HepG2 (cell line): ENCODE results near the gene AGRN. TPM values are rescaled to one million over a fixed set of nuclear protein-coding genes. Genes with fewer than 3 reads are reported as not detected.
"Not testable (repeated sequence)": the region's sequence is repeated elsewhere in the genome, so short reads cannot be mapped to it uniquely, and the experiment has no call there.

Experiments
- ATAC-seq: fragments of 200-7000 bp; cut with Tn5 transposase; 3 replicates; pipeline ENCODE4 v1.9.1; 2020; ENCODE audit warnings: mild to moderate bottlenecking, moderate library complexity
- BruUV-seq: library from RNA; stranded (reverse); fragments of 400-500 nt; replicated peaks from 2 replicates; lab custom pipeline; 2021; lab: Mats Ljungman, UMichigan
- CTCF ChIA-PET: fragments of 300-600 bp; formaldehyde crosslinking; extraction: SDS; loops from one replicate; lab custom pipeline; 2021; ENCODE audit warnings: low total read pairs, inconsistent platforms, low intra/inter-chr PET ratio; lab: Yijun Ruan, JAX
- POLR2A ChIA-PET: fragments of 350-600 bp; sonication (Branson Sonifier 250); formaldehyde crosslinking; loops from one replicate; lab custom pipeline; 2020; ENCODE audit warnings: antibody characterized with exemption, inconsistent platforms; lab: Yijun Ruan, JAX
- DNase-seq: peaks from one replicate; pipeline ENCODE4 v3.0.0-alpha.2; 2015; ENCODE audit warnings: low spot score
- FAIRE-seq: peaks from 3 replicates; lab custom pipeline; 2011; peaks lifted over from hg19 to GRCh38; lab: Jason Lieb, UNC
- H2AFZ ChIP-seq: one replicate; pipeline ENCODE4 v1.6.1; 2011; ENCODE audit warnings: low read length, inconsistent platforms
- H3K27ac ChIP-seq: fragments of 300-600 bp; 3 replicates; pipeline ENCODE4 v1.8.0; 2011; ENCODE audit warnings: mixed run types, mild to moderate bottlenecking, mixed read lengths, low read length, inconsistent platforms; ENCODE audit not compliant: insufficient read depth; ENCODE audit errors: extremely low read length
- H3K27me3 ChIP-seq, 2 experiments: fragments of 200-600 bp in 1 of 2; 2 replicates in 1 of 2; 3 replicates in 1 of 2; pipeline versions ENCODE4 v1.6.0 to v1.8.0; 2011; ENCODE audit warnings: low read length in 2 of 2, mild to moderate bottlenecking in 2 of 2, moderate library complexity in 2 of 2, inconsistent platforms in 1 of 2; ENCODE audit not compliant: insufficient read depth in 2 of 2, control insufficient read depth in 1 of 2
- H3K36me3 ChIP-seq, 2 experiments: fragments of 200-600 bp in 1 of 2; replicated peaks in 1 of 2; 2 replicates in 1 of 2; 3 replicates in 1 of 2; pipeline versions ENCODE4 v1.5.1 to v1.8.0; 2011; ENCODE audit warnings: low read length in 2 of 2, inconsistent platforms in 1 of 2; ENCODE audit not compliant: insufficient read depth in 2 of 2, control insufficient read depth in 1 of 2
- H3K4me1 ChIP-seq: 2 replicates; pipeline ENCODE4 v1.5.1; 2012; ENCODE audit warnings: low read length, inconsistent platforms; ENCODE audit not compliant: insufficient read depth
- H3K4me2 ChIP-seq: 2 replicates; pipeline ENCODE4 v1.6.0; 2011; ENCODE audit warnings: low read depth, low read length, inconsistent platforms
- H3K4me3 ChIP-seq, 3 experiments: fragments of 200-600 bp in 1 of 3; sonication (generic), shearing (Covaris generic) in 1 of 3; replicated peaks in 1 of 3; 2 replicates each; pipeline ENCODE4 v1.5.1; 2011 to 2016; ENCODE audit warnings: low read length in 3 of 3, inconsistent platforms in 2 of 3, low read depth in 2 of 3, mild to moderate bottlenecking in 2 of 3, control low read depth in 1 of 3, mixed read lengths in 1 of 3; ENCODE audit not compliant: insufficient read depth in 1 of 3
- H3K79me2 ChIP-seq: one replicate; pipeline ENCODE4 v1.6.1; 2011; ENCODE audit warnings: low read length, inconsistent platforms; ENCODE audit not compliant: insufficient read depth
- H3K9ac ChIP-seq: 2 replicates; pipeline ENCODE4 v1.6.0; 2011; ENCODE audit warnings: mild to moderate bottlenecking, low read depth, low read length, inconsistent platforms; ENCODE audit not compliant: insufficient read depth
- H3K9me3 ChIP-seq: 2 replicates; pipeline ENCODE4 v1.5.1; 2012; ENCODE audit warnings: mild to moderate bottlenecking, low read length
- H4K20me1 ChIP-seq: 2 replicates; pipeline ENCODE4 v1.6.0; 2011; ENCODE audit warnings: inconsistent platforms, mild to moderate bottlenecking, low read length, moderate library complexity; ENCODE audit not compliant: insufficient read depth
- KDM3A ChIP-seq: IDR thresholded peaks from 2 replicates; pipeline ENCODE4 v1.6.1; 2018; ENCODE audit warnings: low read depth, missing compliant biosample characterization
- NCOA2 ChIP-seq: sonication (generic); formaldehyde crosslinking; IDR thresholded peaks from 2 replicates; pipeline ENCODE4 v1.8.0; 2022; ENCODE audit warnings: inconsistent platforms
- ZNF878 ChIP-seq: sonication (generic); formaldehyde crosslinking; IDR thresholded peaks from 2 replicates; pipeline ENCODE4 v1.8.1; 2023; ENCODE audit warnings: mild to moderate bottlenecking, missing genetic modification reagents, moderate library complexity
- ZSCAN21 ChIP-seq: sonication (generic); formaldehyde crosslinking; IDR thresholded peaks from 2 replicates; pipeline ENCODE4 v1.8.0; 2022; ENCODE audit warnings: mild to moderate bottlenecking, missing genetic modification reagents, moderate library complexity, borderline replicate concordance
- WGBS: methylation state at CpG from one replicate; pipeline ENCODE4 v1.1.6; 2017; ENCODE audit warnings: low lambda C conversion rate; 5-methylcytosine and 5-hydroxymethylcytosine counted together
- in situ Hi-C: cut with HindIII; loops from 2 replicates; pipeline ENCODE4 v1.10.0; 2017; ENCODE audit warnings: low pct_unique_long_range_greater_than_20kb; ENCODE audit not compliant: extremely low pct_ligation_motif_present
- intact Hi-C: fragments of 100-400 bp; cut with micrococcal nuclease; formaldehyde crosslinking; loops from one replicate; pipeline ENCODE4 v1.10.0; 2022; ENCODE audit not compliant: unreplicated experiment
- polyA plus RNA-seq, 8 experiments: library from polyadenylated mRNA; depleted of rRNA in 3 of 8; stranded (reverse) in 7 of 8; unstranded in 1 of 8; fragments of >200 nt; fragmentation: Illumina TruSeq in 4 of 8; extraction: Trizol in 4 of 8; gene quantifications; 2 replicates each; pipeline versions ENCODE4 v1.2.1 to v1.2.3, GENCODE V29; 2011 to 2016; ENCODE audit warnings: low read depth in 4 of 8, missing spikeins in 1 of 8, mixed read lengths in 1 of 8; ENCODE audit not compliant: insufficient read depth in 1 of 8
- total RNA-seq, 5 experiments: library from RNA; depleted of rRNA; stranded (reverse); fragments of >200 nt; fragmentation: Illumina TruSeq; extraction: Trizol; gene quantifications; 2 replicates each; pipeline ENCODE4 v1.2.3, GENCODE V29; 2016; ENCODE audit warnings: low read depth in 1 of 5
- TF ChIP-seq, protein P1 (sequence below): IDR thresholded peaks from 2 replicates; pipeline ENCODE4 v1.6.1; 2016; ENCODE audit warnings: missing genetic modification reagents, missing compliant biosample characterization

AGRN gene
- total and polyA plus RNA-seq, 2 of the 13 experiments (the other 11 are each of a cell fraction or from before 2014, with no cell fraction given): 29.8 to 65.2 TPM

DNA sequence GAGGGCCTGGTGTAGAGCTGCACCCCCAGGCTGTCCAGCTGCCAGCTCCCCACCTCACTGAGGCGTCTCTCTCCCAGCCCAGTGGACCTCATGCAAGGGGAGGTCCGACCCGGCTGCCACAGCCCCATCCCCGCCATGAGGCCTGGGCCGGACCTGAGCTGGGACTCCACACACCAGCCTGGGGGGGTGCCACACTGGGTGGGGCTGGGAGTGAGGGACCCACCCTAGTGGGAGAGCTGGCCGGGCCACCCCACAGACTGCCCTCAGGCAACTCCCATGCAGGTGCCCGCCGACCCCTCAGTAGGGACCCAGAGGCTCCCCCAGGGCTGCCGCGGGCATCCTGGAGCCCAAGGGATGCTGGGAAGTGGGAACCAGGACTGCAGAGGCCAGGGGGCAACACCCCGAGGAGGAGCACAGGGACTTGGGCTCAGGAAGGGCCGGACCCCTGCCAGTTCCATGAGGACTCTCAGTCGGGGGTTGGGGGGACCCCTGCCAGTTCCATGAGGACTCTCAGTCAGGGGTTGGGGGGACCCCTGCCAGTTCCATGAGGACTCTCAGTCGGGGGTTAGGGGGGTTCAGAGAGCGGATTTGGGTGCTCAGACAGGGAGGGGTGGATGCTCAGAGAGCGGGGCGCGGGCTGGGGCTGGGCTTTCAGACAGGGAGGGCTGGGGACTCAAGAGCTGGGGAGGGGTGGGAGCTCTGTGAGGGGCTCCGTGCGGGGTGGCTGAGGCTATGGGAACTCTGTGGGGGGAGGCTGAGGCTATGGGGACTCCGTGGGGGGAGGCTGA, 55.4 kb downstream of the AGRN start (continued):
- no peak for TF ChIP-seq ZNF878 (CRISPR knock-in tag)
- no peak for TF ChIP-seq NCOA2 (CRISPR knock-in tag)
- TF ChIP-seq, protein P1, sequence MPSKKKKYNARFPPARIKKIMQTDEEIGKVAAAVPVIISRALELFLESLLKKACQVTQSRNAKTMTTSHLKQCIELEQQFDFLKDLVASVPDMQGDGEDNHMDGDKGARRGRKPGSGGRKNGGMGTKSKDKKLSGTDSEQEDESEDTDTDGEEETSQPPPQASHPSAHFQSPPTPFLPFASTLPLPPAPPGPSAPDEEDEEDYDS (CRISPR knock-in tag): no peak
- TF ChIP-seq KDM3A (CRISPR knock-in tag): no peak
- no peak for TF ChIP-seq ZSCAN21 (CRISPR knock-in tag)

DNA sequence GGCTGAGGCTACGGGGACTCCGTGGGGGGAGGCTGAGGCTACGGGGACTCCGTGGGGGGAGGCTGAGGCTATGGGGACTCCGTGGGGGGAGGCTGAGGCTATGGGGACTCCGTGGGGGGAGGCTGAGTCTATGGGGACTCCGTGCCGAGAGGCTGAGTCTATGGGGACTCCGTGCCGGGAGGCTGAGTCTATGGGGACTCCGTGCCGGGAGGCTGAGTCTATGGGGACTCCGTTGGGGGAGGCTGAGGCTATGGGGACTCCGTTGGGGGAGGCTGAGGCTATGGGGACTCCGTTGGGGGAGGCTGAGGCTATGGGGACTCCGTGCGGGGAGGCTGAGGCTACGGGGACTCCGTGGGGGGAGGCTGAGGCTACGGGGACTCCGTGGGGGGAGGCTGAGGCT, 57.5 kb downstream of the AGRN start:
- 0% methylated on average over 2 of the region's 21 CpGs for WGBS
- H3K79me2 ChIP-seq, BruUV-seq, DNase-seq, H4K20me1 ChIP-seq, H3K36me3 ChIP-seq, CTCF ChIA-PET, in situ Hi-C loops, H3K9me3 ChIP-seq, FAIRE-seq, POLR2A ChIA-PET, H3K4me3 ChIP-seq, H3K9ac ChIP-seq, H3K27ac ChIP-seq, intact Hi-C loops, H2AFZ ChIP-seq, ATAC-seq, H3K4me2 ChIP-seq: not testable (repeated sequence)
- Histone ChIP-seq H3K4me1 (peaks cover 23% of the 10 kb centered on the region), H3K27me3 (peaks cover 25 to 33% of the 10 kb centered on the region in 2 experiments)
